Middle frontal gyrus (tissue), 1 donor: ENCODE results near the gene SLC39A1.

ENCODE experiments used
- DNase-seq: peaks from one replicate; pipeline ENCODE4 v3.0.0-alpha.2; 2015; ENCODE audit warnings: low spot score; ENCODE audit errors: extremely low spot score

Gene SLC39A1

GRCh38 chr1:153953859-153954365 is 9.4 kb downstream of the SLC39A1 start:
- DNase-seq: no peak

DNA sequence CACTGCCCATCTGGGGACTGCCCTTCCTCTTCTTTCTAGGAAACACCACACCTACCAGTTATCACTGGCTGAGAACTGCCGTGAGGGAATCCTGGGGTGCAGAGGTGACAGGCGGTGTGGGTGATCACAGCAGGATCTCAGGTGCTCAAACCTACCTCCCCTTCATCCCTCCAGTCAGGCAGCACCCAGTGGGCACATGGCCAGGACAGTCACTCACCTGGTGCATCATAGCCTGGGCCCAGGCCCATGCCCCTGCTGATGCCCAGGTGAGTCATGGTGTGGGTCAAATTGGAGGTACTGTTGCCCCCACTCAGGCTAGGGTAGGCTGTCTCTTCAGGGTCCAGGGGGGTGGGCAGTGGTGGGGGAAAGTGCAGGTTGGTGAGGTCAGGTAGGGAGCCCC is 11.5 kb downstream of the SLC39A1 start:
- no peak for DNase-seq

- DNase-seq: no peak
Measured at GRCh38 chr1:153951183-153951582, 12.2 kb downstream of the SLC39A1 start.

DNA sequence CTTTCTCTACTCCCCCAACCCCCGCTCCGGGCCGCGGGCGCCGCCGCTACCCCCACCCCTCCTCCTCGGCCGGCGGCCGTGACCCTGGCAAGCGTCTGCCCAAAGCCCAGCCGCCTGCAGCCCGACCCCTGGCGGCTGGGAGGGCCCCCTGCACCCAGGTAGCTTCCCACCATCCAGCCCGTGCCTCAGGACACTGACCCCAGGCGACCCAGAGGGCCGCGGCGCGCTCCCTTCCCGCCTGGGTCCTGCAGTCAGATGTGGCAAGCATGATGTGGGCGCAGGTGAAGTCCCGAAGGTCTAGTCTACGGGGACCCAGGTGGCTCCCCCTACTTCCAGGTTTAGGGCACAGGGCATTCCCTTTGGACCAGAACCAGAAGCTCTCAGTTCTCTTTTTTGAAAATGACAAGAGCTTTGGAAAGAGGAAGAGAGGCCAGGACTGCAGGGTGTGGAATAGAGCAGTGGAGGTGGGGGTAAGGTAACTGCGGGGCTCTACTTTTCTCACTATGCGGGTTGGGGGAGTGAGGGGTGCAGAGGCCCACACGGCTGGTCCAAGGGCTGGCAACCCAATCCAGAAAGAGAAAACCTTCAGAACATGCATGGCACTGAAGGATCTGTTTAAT is 16.6 kb downstream of the SLC39A1 start, which contains the start of gene DENND4B:
DENND4B (minus strand) TSS at position 97 of the 620 bp plus-strand sequence. CDS start 2,344 bp downstream, outside the sequence.
- DNase-seq: peak; percentile 73

- no peak for DNase-seq
Measured at GRCh38 chr1:153945795-153946621, 17.3 kb downstream of the SLC39A1 start.

- no peak for DNase-seq
Measured at GRCh38 chr1:153945131-153945794, 18.1 kb downstream of the SLC39A1 start.

- no peak for DNase-seq
Measured at GRCh38 chr1:153944827-153945117, 18.6 kb downstream of the SLC39A1 start.

- DNase-seq: no peak
Measured at GRCh38 chr1:153944005-153944826, 19.1 kb downstream of the SLC39A1 start.

DNA sequence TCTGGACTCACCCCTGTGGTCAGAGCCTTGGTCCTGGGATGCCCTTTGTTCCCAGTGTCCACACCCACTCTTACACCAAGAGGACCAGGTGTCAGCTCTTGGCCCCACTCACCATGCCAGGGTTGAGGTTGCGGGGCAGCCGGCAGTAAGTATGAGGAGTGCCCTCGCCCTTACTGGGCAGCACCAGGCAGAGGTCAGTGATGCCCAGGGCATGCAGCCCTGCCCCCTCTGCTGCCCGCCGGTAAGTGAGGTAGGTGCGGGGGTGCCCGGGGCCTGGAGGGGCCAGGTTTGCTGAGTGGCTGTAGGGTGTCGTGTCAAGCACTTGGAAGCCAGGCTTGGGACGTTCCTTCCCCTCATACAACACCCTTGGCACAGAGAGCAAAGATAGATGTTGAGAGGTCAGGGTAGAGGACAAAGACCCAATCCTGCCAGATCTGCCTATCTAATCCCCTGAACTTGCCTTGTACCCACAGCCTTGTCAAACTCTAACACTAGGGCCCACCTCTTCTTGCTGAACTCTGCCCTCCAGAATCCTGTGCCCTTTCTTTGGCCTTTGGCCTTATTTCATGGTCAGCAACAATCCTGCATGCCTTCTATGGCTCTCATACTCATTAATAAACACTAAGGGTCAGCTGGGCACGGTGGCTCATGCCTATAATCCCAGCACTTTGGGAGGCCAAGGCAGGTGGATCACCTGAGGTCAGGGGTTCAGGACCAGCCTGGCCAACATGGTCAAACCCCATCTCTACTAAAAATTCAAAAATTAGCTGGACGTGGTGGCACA is 20.4 kb downstream of the SLC39A1 start:
- DNase-seq: no peak

GRCh38 chr1:153941826-153942725 is 21.3 kb downstream of the SLC39A1 start:
- DNase-seq: no peak

DNA sequence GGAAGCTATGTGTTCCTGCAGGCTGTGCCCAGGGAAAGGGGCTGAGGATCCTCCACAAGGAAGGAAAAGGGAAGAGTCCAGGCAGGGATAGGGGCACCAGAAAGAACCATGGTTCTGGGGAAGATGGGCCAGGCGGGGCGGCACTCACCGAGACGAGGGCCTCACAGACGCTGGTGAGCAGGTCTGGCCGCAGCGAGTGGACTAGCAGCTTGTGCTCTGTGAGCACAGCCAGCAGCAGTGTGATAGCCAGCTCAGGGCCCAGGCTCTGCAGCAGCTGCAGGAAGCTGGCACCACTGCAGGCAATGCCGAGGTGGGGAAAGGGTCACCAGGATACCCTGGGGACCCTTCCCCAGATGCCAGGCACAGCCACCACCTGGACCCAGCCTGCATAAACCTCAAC is 22.6 kb downstream of the SLC39A1 start:
- DNase-seq: no peak

DNA sequence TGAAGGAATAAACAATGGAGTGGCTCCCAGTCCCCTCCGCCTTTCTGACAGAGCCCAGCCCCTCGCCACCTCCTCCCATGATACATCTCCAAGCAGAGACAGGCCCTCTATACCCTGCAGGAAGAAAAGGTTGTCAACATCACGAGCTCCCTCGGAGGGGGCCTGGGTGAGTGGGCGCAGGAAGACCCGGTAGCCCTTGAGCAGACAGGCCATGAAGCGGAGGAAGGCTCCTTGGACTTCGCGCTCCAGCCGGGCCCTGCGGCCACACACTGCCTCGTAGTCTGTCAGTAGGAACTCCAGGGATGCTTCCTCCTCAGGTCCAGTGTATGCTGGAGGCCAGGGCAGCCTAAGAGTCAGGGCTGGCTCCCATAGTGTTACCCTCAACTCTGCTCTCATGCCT is 23.9 kb downstream of the SLC39A1 start:
- no peak for DNase-seq

GRCh38 chr1:153938996-153939395 is 24.3 kb downstream of the SLC39A1 start:
- DNase-seq: no peak

DNA sequence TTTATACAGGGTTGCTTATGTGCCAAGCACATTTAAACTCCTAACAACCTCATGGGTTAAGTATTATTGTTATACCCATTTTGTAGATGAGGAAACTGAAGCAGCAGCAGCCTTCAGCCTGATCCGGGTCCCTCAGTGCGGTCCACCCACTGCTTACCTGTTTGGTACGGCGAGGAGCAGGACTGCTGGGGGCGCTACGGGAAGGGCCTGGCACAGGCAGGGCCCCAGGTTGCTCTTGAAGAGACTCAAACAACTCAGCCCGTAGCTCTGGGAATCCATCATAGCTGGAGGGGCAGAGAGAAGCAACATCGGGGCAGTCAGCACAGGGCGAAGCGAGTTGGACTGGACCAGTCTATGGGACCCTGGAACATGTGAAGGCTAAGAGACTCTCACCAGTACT is 26.0 kb downstream of the SLC39A1 start:
- no peak for DNase-seq

DNA sequence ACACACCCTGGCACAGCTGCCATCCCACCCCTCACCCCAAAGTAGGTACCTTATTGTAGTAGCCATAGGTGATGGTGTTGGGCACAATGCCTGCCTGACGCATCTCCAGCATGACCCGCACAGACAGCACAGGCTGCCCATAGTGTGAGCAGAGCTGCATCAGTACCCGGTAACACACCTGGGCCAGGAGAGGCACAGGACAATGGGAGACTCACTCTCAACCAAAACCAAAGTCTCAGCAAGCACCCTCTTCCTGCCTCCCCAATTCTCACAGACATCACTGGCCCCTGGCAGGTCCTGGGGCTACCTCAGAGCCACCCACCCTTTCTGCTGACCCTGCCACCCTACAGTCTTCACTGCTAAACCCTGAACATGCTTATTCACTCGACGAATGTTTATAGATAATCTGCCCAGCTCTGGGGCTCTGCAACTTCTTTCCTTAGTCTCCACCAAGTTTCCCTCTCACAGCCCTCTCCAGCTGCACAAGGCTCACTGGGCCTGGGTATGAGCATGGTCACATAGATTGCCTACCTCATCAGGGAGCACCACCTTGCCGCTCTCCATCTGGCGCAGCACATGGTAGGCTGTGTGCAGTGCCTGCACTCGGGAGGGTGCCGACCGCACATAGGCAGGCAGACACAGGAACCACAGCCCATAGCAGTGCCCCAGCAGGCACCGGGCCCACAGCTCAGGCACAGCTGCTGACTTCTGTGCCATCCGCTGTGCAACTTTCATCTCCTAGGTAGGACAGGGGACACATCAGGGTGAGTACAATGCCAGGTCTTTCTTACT is 27.1 kb downstream of the SLC39A1 start:
- no peak for DNase-seq

GRCh38 chr1:153934746-153935145 is 28.6 kb downstream of the SLC39A1 start:
- no peak for DNase-seq

DNA sequence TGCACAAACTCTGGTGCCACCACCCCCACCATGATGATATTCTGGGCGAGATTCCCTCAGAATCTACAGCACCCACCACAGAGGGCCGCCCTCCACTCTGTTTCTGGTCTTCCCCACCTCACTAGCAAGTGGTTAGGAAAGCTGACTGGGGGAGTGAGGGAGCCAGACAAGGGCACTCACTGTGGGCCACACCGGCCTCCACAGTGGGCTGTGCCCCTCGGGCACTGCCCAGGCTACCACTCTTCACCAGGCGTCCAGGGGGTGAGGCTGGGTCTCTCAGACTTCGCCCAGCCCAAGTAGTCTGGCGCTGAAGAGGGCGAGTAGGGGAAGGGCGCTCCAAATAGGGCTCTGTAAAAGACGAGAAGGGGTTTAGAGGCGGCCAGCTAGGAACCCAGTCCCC is 29.4 kb downstream of the SLC39A1 start:
- no peak for DNase-seq

DNA sequence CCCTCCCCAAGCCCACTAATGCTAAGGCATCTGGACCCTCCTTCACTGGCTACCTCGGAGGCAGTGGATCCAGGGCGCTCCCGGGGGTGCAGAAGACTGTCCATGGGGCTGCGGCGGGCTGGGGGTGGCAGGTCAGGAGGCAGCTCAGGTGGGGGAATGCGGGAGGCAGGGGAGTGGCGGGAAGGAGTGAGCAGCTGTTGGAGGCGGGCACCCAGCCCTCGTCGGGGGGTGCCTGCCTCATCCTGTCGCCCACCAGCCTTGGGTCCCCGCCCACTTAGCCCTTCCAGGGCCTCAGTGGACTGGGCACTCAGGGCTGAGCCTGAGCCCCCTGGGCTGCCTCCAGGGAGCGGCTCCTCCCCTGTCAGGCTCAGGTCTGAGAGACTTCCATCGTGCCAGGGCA is 29.9 kb downstream of the SLC39A1 start:
- no peak for DNase-seq
